NCI-H460 (cell line): Measurements from ENCODE around the gene NID1. TPM values are rescaled to one million over a fixed set of nuclear protein-coding genes. Genes with fewer than 3 reads are reported as not detected.
"Not testable (repeated sequence)": the region's sequence is repeated elsewhere in the genome, so short reads cannot be mapped to it uniquely, and the experiment has no call there.

Experiments
- DNase-seq: peaks from one replicate; pipeline ENCODE4 v3.0.0-alpha.2; 2016; ENCODE audit warnings: low read depth; ENCODE audit errors: extremely low read depth
- total RNA-seq: library from RNA; depleted of rRNA; stranded (reverse); fragments of >200 nt; shearing (Covaris generic); gene quantifications from 2 replicates; pipeline ENCODE4 v1.2.3, GENCODE V29; 2014

Gene NID1
- total RNA-seq, 1 experiment from 2014 or later: 0.15 TPM

GRCh38 chr1:235942979-235943575, 121.8 kb downstream of the NID1 start:
- DNase-seq: no peak

GRCh38 chr1:235942625-235942934, 122.3 kb downstream of the NID1 start:
- DNase-seq: no peak

DNA sequence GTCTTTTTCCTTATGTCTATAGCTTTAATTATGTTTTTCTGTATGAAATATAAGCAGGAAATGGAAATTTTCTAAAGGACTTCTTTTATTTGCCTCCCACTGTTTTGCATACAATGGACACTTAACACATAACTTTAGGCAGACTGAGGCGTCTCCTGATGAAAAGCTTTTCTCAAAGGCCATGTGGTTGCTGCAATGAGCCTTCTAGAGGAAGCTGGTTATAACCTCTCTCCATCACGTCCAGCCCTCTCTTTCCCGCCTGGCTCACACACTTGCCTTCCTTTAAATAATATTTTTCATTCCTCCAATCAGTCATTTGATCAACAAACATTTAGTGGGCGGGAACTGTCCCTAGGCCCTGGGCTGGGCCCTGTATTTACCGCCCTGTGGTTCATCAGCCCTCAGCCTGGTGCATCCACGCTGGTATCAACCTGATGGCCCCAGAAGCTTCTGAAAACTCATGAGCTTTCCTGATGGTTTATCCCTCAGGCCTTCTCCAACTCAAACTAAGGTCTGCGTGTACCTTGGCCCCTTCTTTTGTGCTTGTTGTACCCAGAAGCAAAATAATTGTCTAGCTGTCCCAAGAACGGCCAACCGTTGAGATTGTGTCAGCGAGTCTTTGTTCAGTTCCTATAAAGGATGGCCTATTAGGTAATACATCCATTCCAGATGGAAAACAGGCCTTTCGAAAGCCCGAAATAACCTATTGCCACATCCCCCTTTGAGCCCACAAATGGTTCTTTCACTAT, 122.8 kb downstream of the NID1 start:
- no peak for DNase-seq

DNA sequence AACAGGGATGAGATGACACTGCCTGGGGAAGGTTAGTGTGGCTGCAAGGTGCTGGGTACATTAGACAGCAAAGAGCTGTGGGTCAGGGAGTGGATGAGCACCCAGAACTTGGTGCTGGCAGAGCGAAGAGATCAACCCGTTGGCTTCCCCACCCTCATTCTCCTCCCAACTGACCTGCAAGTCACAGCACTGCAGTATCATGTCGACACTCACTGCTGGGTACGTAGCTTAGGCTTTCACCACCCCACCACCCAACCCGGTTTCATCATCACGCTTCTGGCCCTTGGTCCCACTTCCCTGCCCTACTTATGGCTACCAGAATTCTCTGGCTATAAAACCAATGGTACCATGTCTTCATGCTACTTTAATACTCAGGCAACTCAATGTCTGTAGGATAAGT, 124.6 kb downstream of the NID1 start:
- no peak for DNase-seq

GRCh38 chr1:235939480-235939775, 125.5 kb downstream of the NID1 start:
- no peak for DNase-seq

DNA sequence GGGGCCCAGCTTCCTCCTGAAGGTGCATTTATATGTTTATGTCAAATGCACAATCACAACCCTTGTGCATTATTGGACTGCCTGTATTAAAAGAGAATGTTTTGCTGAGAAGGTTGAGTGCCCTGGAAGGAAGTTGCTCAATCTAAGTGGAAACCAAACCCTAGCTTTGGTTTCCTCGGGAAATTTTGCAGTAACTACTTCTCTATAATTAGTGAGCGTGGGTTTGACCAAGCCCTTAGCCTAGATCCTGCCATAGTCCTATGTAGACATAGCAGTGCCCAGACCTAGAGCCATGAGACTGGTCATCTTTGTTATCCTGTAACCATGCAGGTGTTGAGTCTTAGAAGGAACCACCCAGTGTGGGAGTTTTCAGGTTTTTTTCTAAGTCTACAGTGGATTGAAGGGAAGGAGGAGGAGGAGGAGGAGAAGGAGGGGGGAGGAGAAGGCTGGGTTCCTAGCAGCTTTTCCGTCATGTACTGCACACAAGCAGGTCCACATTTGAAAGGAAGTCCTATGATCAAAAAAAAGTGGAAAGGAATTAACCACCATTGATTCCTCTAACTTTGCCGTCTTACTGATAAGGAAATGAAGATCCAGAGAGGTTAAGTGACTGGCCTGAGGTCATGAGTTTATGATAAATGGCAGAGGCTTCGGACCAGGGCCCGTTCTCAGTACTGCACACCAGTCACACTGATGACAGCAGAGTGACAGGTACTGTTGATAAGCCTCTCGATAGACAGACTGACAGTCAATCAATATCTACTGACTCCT, 126.0 kb downstream of the NID1 start:
- DNase-seq: no peak

GRCh38 chr1:235937123-235937522, 127.8 kb downstream of the NID1 start:
- DNase-seq: no peak

GRCh38 chr1:235935235-235936225, 129.4 kb downstream of the NID1 start:
- no peak for DNase-seq

DNA sequence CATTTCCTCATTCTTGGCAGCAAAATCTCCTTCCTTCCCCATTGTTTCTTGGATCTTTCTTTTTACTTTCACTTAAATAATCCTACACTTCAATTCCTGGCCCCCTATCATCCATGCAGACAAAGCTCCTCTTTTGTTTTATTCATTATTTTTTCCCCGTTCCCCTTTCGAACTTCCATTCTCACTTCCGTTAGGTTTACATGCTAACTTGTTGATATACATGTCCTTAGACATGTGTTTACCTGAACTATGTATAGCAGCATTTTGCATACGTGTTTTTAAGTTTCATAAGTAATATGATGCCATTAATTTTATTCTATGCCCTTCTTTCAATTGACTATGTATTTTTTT, 131.1 kb downstream of the NID1 start:
- no peak for DNase-seq

GRCh38 chr1:235933017-235933765, 131.7 kb downstream of the NID1 start:
- DNase-seq: no peak

- no peak for DNase-seq
Measured at GRCh38 chr1:235932090-235932510, 132.8 kb downstream of the NID1 start.

GRCh38 chr1:235931171-235931738, 133.6 kb downstream of the NID1 start:
- no peak for DNase-seq

- DNase-seq: no peak
Measured at GRCh38 chr1:235930543-235930942, 134.3 kb downstream of the NID1 start.

GRCh38 chr1:235929216-235929615, 135.7 kb downstream of the NID1 start:
- DNase-seq: no peak

DNA sequence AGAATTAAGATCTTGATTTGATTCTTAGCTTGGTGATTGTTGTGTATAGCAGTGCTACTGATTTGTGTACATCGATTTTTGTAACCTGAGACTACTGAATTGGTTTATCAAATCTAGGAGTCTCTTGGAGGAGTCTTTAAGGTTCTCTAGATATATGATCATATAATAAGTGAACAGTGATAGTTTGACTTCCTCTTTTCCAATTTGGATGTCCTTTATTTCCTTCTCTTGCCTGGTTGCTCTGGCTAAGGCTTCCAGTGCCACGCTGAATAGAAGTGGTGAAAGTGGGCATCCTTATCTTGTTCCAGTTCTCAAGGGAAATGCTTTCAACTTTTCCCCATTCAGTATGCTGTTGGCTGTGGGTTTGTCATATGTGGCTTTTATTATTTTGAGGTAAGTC, 136.7 kb downstream of the NID1 start:
- no peak for DNase-seq

- not testable (repeated sequence) for DNase-seq
Measured at GRCh38 chr1:235927551-235927950, 137.3 kb downstream of the NID1 start.
